NK-92 (cell line): Measurements from ENCODE around the gene ZNF140.

Experiments
- DNase-seq: peaks from one replicate; lab custom pipeline; 2025; ENCODE audit not compliant: unreplicated experiment; lab: John Stamatoyannopoulos, UW

Gene ZNF140

GRCh38 chr12:133130038-133130807, 49.5 kb downstream of the ZNF140 start, which contains the start of the genes ZNF10 and ZNF891:
ZNF10 (plus strand) TSS chr12:133130627; CDS start chr12:133144493, 13,866 bp downstream.
ZNF891 (minus strand) TSS chr12:133130274; CDS start chr12:133121918, 8,356 bp downstream.
- peak; percentile 36 for DNase-seq

- DNase-seq, result no peak
Observed at GRCh38 chr12:133130808-133131128, 50.0 kb downstream of the ZNF140 start.

- no peak for DNase-seq
Observed at GRCh38 chr12:133135747-133136146, 55.0 kb downstream of the ZNF140 start.

DNA sequence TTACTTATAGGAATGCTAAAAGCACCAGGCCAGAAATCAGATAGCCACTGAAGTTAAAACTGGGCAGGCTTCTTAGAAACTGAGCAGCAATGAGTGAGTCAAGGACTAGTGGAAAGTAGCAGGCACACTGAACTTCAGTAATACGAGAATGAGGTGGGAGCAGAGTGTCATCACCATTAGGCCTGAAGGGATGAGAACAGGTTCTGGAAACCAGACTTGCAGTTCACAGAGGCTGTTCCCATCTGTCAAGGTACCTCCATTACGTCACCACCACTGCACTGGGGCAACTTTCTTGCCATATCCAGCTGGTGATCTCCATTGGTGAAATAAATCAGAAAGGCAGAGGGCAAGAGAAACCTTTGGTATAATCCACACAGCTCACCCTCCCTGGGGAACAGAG, 65.3 kb downstream of the ZNF140 start:
- DNase-seq, result no peak

DNA sequence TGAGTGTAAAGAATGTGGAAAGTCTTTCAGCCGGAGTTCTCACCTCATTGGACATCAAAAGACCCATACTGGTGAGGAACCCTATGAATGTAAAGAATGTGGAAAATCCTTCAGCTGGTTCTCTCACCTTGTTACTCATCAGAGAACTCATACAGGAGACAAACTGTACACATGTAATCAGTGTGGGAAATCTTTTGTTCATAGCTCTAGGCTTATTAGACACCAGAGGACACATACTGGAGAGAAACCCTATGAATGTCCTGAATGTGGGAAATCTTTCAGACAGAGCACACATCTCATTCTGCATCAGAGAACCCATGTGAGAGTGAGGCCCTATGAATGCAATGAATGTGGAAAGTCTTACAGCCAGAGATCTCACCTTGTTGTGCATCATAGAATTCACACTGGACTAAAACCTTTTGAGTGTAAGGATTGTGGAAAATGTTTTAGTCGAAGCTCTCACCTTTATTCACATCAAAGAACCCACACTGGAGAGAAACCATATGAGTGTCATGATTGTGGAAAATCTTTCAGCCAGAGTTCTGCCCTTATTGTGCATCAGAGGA, 75.5 kb downstream of the ZNF140 start:
- DNase-seq, result no peak
